Transverse colon (tissue), 4 donors: ENCODE measurements around the gene SH2D2A.

Experiments
- EP300 ChIP-seq: sonication (generic); formaldehyde crosslinking; IDR thresholded peaks from one replicate; pipeline ENCODE4 v1.6.1; 2017; ENCODE audit warnings: antibody characterized with exemption, low read depth
- POLR2A ChIP-seq: fragments of 450-650 bp; IDR thresholded peaks from one replicate; pipeline ENCODE4 v1.6.1; 2016; ENCODE audit warnings: antibody characterized with exemption, mild to moderate bottlenecking, moderate library complexity
- POLR2AphosphoS5 ChIP-seq, 3 donors: sonication (generic); formaldehyde crosslinking; IDR thresholded peaks; one replicate each; pipeline ENCODE4 v1.6.1; 2016; ENCODE audit warnings: antibody characterized with exemption in 3 of 3
- TF ChIP-seq, protein P1 (sequence below), 5 experiments: fragments of 200-600 bp in 3 of 5; fragments of 450-650 bp in 2 of 5; sonication (generic) in 3 of 5; IDR thresholded peaks; 1 replicate in 2 of 5; 2 replicates in 3 of 5; pipeline ENCODE4 v1.5.1; 2016 to 2017; ENCODE audit warnings: antibody characterized with exemption in 5 of 5, inconsistent platforms in 3 of 5, mild to moderate bottlenecking in 2 of 5, moderate library complexity in 1 of 5

DNA sequence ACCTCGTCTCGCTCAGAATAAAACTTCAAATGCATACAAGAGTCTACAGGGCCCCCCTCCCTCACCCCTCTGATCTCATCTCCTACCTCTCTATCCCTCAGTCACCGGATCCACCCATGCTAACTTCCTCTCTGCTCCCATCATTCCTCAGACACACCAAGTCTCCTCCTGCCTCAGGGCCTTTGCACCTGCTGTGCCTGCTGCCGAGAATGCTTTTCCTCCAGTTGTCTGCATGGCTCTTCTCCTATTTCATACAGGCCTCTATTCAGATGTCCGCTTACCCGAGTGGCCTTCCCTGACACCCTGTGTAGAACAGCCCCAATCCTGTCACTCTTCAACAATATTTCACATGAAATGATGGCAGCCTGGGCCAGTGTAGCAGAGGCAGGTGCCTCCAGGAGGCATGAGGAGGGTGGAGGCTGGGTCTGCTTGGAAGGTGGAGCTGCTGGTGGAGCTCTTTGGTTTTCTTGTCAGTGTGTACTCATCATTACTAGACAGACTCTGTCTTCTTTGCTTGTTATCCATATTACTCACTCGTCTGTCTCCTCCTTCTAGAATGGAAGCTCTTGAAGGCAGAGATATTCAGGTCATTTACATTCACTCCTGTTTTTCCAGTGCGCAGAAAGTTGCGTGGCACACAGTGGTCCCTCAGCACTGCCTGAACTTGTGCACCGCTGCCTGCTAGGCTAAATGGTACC is 4.2 kb downstream of the SH2D2A start:
- TF ChIP-seq EP300 (no peak), POLR2AphosphoS5 (IDR thresholded peaks at IDR 0.05) (no peak), POLR2A (no peak)
- TF ChIP-seq, protein P1, sequence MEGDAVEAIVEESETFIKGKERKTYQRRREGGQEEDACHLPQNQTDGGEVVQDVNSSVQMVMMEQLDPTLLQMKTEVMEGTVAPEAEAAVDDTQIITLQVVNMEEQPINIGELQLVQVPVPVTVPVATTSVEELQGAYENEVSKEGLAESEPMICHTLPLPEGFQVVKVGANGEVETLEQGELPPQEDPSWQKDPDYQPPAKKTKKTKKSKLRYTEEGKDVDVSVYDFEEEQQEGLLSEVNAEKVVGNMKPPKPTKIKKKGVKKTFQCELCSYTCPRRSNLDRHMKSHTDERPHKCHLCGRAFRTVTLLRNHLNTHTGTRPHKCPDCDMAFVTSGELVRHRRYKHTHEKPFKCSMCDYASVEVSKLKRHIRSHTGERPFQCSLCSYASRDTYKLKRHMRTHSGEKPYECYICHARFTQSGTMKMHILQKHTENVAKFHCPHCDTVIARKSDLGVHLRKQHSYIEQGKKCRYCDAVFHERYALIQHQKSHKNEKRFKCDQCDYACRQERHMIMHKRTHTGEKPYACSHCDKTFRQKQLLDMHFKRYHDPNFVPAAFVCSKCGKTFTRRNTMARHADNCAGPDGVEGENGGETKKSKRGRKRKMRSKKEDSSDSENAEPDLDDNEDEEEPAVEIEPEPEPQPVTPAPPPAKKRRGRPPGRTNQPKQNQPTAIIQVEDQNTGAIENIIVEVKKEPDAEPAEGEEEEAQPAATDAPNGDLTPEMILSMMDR (IDR thresholded peaks at IDR 0.05) = no peak
